SK-N-MC (cell line): ENCODE results near the gene GPC5.

ENCODE experiments used
- EZH2 ChIP-seq: fragments of 200-600 bp; sonication (generic); IDR thresholded peaks from one replicate; pipeline ENCODE4 v1.6.1; 2017; ENCODE audit warnings: antibody characterized with exemption
- FOXP2 ChIP-seq: optimal IDR thresholded peaks from 2 replicates; pipeline ENCODE3; 2011; ENCODE audit warnings: mild to moderate bottlenecking, moderate library complexity; ENCODE audit not compliant: insufficient read depth; ENCODE audit errors: extremely low read length, control extremely low read depth
- POLR2AphosphoS5 ChIP-seq: IDR thresholded peaks from 2 replicates; pipeline ENCODE4 v1.6.1; 2012; ENCODE audit warnings: mild to moderate bottlenecking, low read depth, low read length, borderline replicate concordance

- TF ChIP-seq EZH2 (no peak), FOXP2 (no peak), POLR2AphosphoS5 (no peak)
Measured at GRCh38 chr13:91384896-91385295, 13.5 kb upstream of the GPC5 start.
